ENCODE data around the gene SREBF2. TPM values are rescaled to one million over a fixed set of nuclear protein-coding genes. Genes with fewer than 3 reads are reported as not detected.

The SREBF2 gene
- total and polyA plus RNA-seq, 2 of the 8 experiments (the other 6 are each of a cell fraction or from before 2014, with no cell fraction given), result 125 to 144 TPM

DNA sequence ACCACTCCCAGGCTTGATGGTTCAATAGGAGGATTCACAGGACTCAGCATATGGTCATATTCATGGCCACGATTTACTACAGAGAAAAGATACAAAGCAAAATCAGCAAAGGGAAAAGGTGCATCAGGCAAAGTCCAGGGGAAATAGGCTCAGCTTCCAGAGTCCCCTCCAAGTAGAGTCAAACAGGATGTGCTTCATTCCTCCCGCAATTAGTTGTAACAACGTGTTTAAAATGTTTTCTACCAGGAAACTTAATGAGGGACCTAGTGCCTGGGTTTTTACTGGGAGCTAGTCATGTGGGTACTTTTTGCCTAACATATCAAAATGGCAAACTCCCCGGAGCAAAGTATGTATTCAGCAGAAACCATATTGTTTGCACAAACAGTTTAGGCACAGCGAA is 14.9 kb upstream of the SREBF2 start (continued):
- no peak for TF ChIP-seq ASH2L (IDR thresholded peaks at IDR 0.05; ENCODE audit: low read length)

All from H1 (cell line).